ENCODE results near the gene SMPDL3B.

Gene SMPDL3B

GRCh38 chr1:27973771-27974416, 39.1 kb downstream of the SMPDL3B start:
- peaks cover 20% of the 10 kb centered on the region; the same call in 1 of the 2 replicates for H3K36me3 ChIP-seq (ENCODE audit: insufficient read depth, low read length)
- TF ChIP-seq CTCF (IDR thresholded peaks at IDR 0.05; ENCODE audit: low read length) = no peak
- no peak for TF ChIP-seq EZH2 (IDR thresholded peaks at IDR 0.05; ENCODE audit: borderline replicate concordance, low read length)

GRCh38 chr1:27974417-27974781, 39.6 kb downstream of the SMPDL3B start:
- H3K36me3 ChIP-seq (ENCODE audit: insufficient read depth, low read length) = peaks cover 19% of the 10 kb centered on the region; the same call in 1 of the 2 replicates

More at GRCh38 chr1:27973771-27974416, 39.1 kb downstream of the SMPDL3B start:
- Histone ChIP-seq H3K9ac (ENCODE audit: low read length) (no peak overlapping the region), H4K20me1 (ENCODE audit: insufficient read depth, low read length) (no peaks in the 10 kb centered on the region), H3F3A (ENCODE audit: insufficient read depth, low read length) (no peaks in the 10 kb centered on the region), H3K27me3 (ENCODE audit: insufficient read depth, low read length) (no peaks in the 10 kb centered on the region), H3K4me2 (ENCODE audit: low read length) (no peak overlapping the region), H3K9me2 (ENCODE audit: low read depth, low read length) (no peaks in the 10 kb centered on the region), H3K9me3 (ENCODE audit: low read length) (no peaks in the 10 kb centered on the region), H3K27ac (ENCODE audit: low read depth, low read length, poor library complexity, severe bottlenecking) (no peak overlapping the region), H3K4me1 (ENCODE audit: insufficient read depth, low read length, severe bottlenecking) (no peaks in the 10 kb centered on the region), H3K4me3 (ENCODE audit: low read depth, low read length, poor library complexity, severe bottlenecking) (no peak overlapping the region), H3K79me2 (ENCODE audit: insufficient read depth, low read length) (no peaks in the 10 kb centered on the region), H2AFZ (ENCODE audit: low read length) (no peak overlapping the region)

GRCh38 chr1:27979151-27979858, 44.5 kb downstream of the SMPDL3B start:
- Histone ChIP-seq H3F3A (ENCODE audit: insufficient read depth, low read length) (no peaks in the 10 kb centered on the region), H3K79me2 (ENCODE audit: insufficient read depth, low read length) (no peaks in the 10 kb centered on the region), H3K27me3 (ENCODE audit: insufficient read depth, low read length) (no peaks in the 10 kb centered on the region), H4K20me1 (ENCODE audit: insufficient read depth, low read length) (no peaks in the 10 kb centered on the region), H2AFZ (ENCODE audit: low read length) (no peak overlapping the region), H3K4me2 (ENCODE audit: low read length) (no peak overlapping the region), H3K4me3 (ENCODE audit: low read depth, low read length, poor library complexity, severe bottlenecking) (no peak overlapping the region), H3K9me2 (ENCODE audit: low read depth, low read length) (no peaks in the 10 kb centered on the region), H3K36me3 (ENCODE audit: insufficient read depth, low read length) (0 out of 2 replicates have a peak, but pooled peaks cover 5% of the 10 kb centered on the region), H3K9me3 (ENCODE audit: low read length) (no peaks in the 10 kb centered on the region), H3K27ac (ENCODE audit: low read depth, low read length, poor library complexity, severe bottlenecking) (no peak overlapping the region), H3K4me1 (ENCODE audit: insufficient read depth, low read length, severe bottlenecking) (no peaks in the 10 kb centered on the region), H3K9ac (ENCODE audit: low read length) (0 out of 2 replicates have a peak overlapping the region, but pooled peaks have one; percentile 21)
- peak; percentile 43 for TF ChIP-seq CTCF (IDR thresholded peaks at IDR 0.05; ENCODE audit: low read length)
- TF ChIP-seq EZH2 (IDR thresholded peaks at IDR 0.05; ENCODE audit: borderline replicate concordance, low read length) = no peak

More at GRCh38 chr1:27974417-27974781, 39.6 kb downstream of the SMPDL3B start:
- Histone ChIP-seq H3K27me3 (ENCODE audit: insufficient read depth, low read length) (no peaks in the 10 kb centered on the region), H4K20me1 (ENCODE audit: insufficient read depth, low read length) (no peaks in the 10 kb centered on the region), H3K9ac (ENCODE audit: low read length) (no peak overlapping the region), H3K4me2 (ENCODE audit: low read length) (no peak overlapping the region), H3F3A (ENCODE audit: insufficient read depth, low read length) (no peaks in the 10 kb centered on the region), H3K4me3 (ENCODE audit: low read depth, low read length, poor library complexity, severe bottlenecking) (no peak overlapping the region), H3K9me3 (ENCODE audit: low read length) (no peaks in the 10 kb centered on the region), H3K79me2 (ENCODE audit: insufficient read depth, low read length) (no peaks in the 10 kb centered on the region), H3K9me2 (ENCODE audit: low read depth, low read length) (no peaks in the 10 kb centered on the region), H2AFZ (ENCODE audit: low read length) (no peak overlapping the region), H3K4me1 (ENCODE audit: insufficient read depth, low read length, severe bottlenecking) (no peaks in the 10 kb centered on the region), H3K27ac (ENCODE audit: low read depth, low read length, poor library complexity, severe bottlenecking) (no peak overlapping the region)
- no peak for TF ChIP-seq CTCF (IDR thresholded peaks at IDR 0.05; ENCODE audit: low read length)
- TF ChIP-seq EZH2 (IDR thresholded peaks at IDR 0.05; ENCODE audit: borderline replicate concordance, low read length) = no peak

Data from OCI-LY1 (cell line).